ENCODE results near the gene AAK1.

GRCh38 chr2:69689466-69689865 lies 45.9 kb upstream of the AAK1 start:
- no peak for TF ChIP-seq GMEB1 (CRISPR knock-in tag; IDR thresholded peaks at IDR 0.05; ENCODE audit: borderline replicate concordance)
- TF ChIP-seq TCF12 (IDR thresholded peaks at IDR 0.05), result no peak
- TF ChIP-seq TCF12 (CRISPR knock-in tag; IDR thresholded peaks at IDR 0.05), result no peak
